CD4-positive, alpha-beta memory T cell (primary cell): ENCODE measurements around the gene MED27. TPM values are rescaled to one million over a fixed set of nuclear protein-coding genes. Genes with fewer than 3 reads are reported as not detected.
A peak's percentile ranks its signal among the peaks of the same experiment; 100 is the strongest.

Experiments
- CTCF ChIA-PET: fragments of 350-600 bp; sonication (Branson Sonifier 250); formaldehyde crosslinking; loops from one replicate; lab custom pipeline; 2021; ENCODE audit warnings: inconsistent platforms; ENCODE audit not compliant: partially characterized antibody; lab: Charles Lee
- POLR2A ChIA-PET: fragments of 350-600 bp; sonication (Branson Sonifier 250); formaldehyde crosslinking; loops from one replicate; lab custom pipeline; 2021; ENCODE audit not compliant: partially characterized antibody; lab: Charles Lee
- DNase-seq, 5 donors: peaks; one replicate each; pipeline versions ENCODE4 v3.0.0 to v3.0.0-alpha.2; 2020 to 2022; ENCODE audit warnings: mixed read lengths in 1 of 5
- H3K27ac ChIP-seq: one replicate; pipeline ENCODE4 v1.7.0; 2013; ENCODE audit warnings: low read depth, low read length
- H3K27me3 ChIP-seq: 2 replicates; pipeline ENCODE4 v1.7.0; 2013; ENCODE audit warnings: mild to moderate bottlenecking, low read length, moderate library complexity; ENCODE audit not compliant: insufficient read depth
- H3K36me3 ChIP-seq: 2 replicates; pipeline ENCODE4 v1.7.0; 2013; ENCODE audit warnings: mild to moderate bottlenecking, low read length, moderate library complexity; ENCODE audit not compliant: insufficient read depth
- H3K4me1 ChIP-seq: 2 replicates; pipeline ENCODE4 v1.7.0; 2013; ENCODE audit warnings: mild to moderate bottlenecking, low read length, moderate library complexity; ENCODE audit not compliant: insufficient read depth
- H3K4me3 ChIP-seq, 2 donors: one replicate each; pipeline ENCODE4 v1.7.0; 2013; ENCODE audit warnings: low read length in 2 of 2, mild to moderate bottlenecking in 1 of 2
- H3K9me3 ChIP-seq, 2 donors: one replicate each; pipeline ENCODE4 v1.7.0; 2013; ENCODE audit warnings: low read length in 2 of 2, control low read depth in 1 of 2; ENCODE audit not compliant: control insufficient read depth in 1 of 2
- H3K27ac Mint-ChIP-seq, 7 donors: one replicate each; pipeline ENCODE4 v1.8.0; 2020 to 2021; ENCODE audit warnings: mixed read lengths in 7 of 7, mild to moderate bottlenecking in 6 of 7, inconsistent platforms in 3 of 7, moderate library complexity in 3 of 7
- H3K27me3 Mint-ChIP-seq, 2 donors: one replicate each; pipeline ENCODE4 v1.8.0; 2020 to 2021; ENCODE audit warnings: mixed read lengths in 2 of 2
- H3K36me3 Mint-ChIP-seq, 2 donors: one replicate each; pipeline ENCODE4 v1.8.0; 2020 to 2021; ENCODE audit warnings: mixed read lengths in 2 of 2, inconsistent platforms in 1 of 2, mild to moderate bottlenecking in 1 of 2
- H3K4me1 Mint-ChIP-seq, 4 donors: one replicate each; pipeline ENCODE4 v1.8.0; 2020 to 2021; ENCODE audit warnings: mixed read lengths in 4 of 4, mild to moderate bottlenecking in 1 of 4
- H3K4me3 Mint-ChIP-seq, 8 donors: one replicate each; pipeline ENCODE4 v1.8.0; 2020 to 2021; ENCODE audit warnings: mixed read lengths in 8 of 8, mild to moderate bottlenecking in 7 of 8, moderate library complexity in 6 of 8, inconsistent platforms in 3 of 8
- H3K9me3 Mint-ChIP-seq, 8 donors: one replicate each; pipeline ENCODE4 v1.8.0; 2020 to 2021; ENCODE audit warnings: mixed read lengths in 8 of 8, mild to moderate bottlenecking in 5 of 8, inconsistent platforms in 3 of 8, moderate library complexity in 1 of 8
- intact Hi-C: fragments of 100-400 bp; cut with micrococcal nuclease; formaldehyde crosslinking; loops from one replicate; pipeline ENCODE4 v1.15.1; 2023
- polyA plus RNA-seq, 2 donors: library from polyadenylated mRNA; unstranded; fragments of 300-500 nt; fragmentation: Illumina TruSeq; gene quantifications; one replicate each; pipeline ENCODE4 v1.2.3, GENCODE V29; 2021
- total RNA-seq, 2 experiments: library from RNA; stranded (reverse); gene quantifications; one replicate each; pipeline ENCODE4 v1.2.3, GENCODE V29; 2021

Gene MED27
- total and polyA plus RNA-seq, 4 experiments from 2014 or later, result 15.6 to 57.7 (median 29.3) TPM

GRCh38 chr9:132121021-132121420 lies 41.4 kb upstream of the MED27 start:
- CTCF ChIA-PET, result no interaction called here
- no peaks in the 10 kb centered on the region for H3K36me3 ChIP-seq
- no peak overlapping the region for H3K27ac ChIP-seq
- peaks cover 2% of the 10 kb centered on the region for H3K4me1 ChIP-seq
- no peaks in the 10 kb centered on the region for H3K9me3 ChIP-seq
- H3K27ac Mint-ChIP-seq, result no peak overlapping the region
- no peak overlapping the region for H3K4me3 Mint-ChIP-seq
- no peaks in the 10 kb centered on the region for H3K36me3 Mint-ChIP-seq
- DNase-seq, result no peak
- peaks cover 8% of the 10 kb centered on the region for H3K27me3 ChIP-seq
- H3K4me3 ChIP-seq, result no peak overlapping the region
- peaks cover 0 to 2% (median 0%) of the 10 kb centered on the region in 8 donors for H3K9me3 Mint-ChIP-seq
- POLR2A ChIA-PET, result no interaction called here
- intact Hi-C loops, result no loop called here
- peaks cover 3 to 5% (median 3%) of the 10 kb centered on the region in 4 donors for H3K4me1 Mint-ChIP-seq
- H3K27me3 Mint-ChIP-seq, result peaks cover 28 to 35% of the 10 kb centered on the region in 2 donors

GRCh38 chr9:132117694-132118093 lies 38.0 kb upstream of the MED27 start:
- Histone ChIP-seq H3K9me3 (no peaks in the 10 kb centered on the region), H3K36me3 (no peaks in the 10 kb centered on the region), H3K4me1 (no peaks in the 10 kb centered on the region), H3K27ac (no peak overlapping the region), H3K27me3 (peaks cover 8% of the 10 kb centered on the region), H3K4me3 (no peak overlapping the region)
- no peaks in the 10 kb centered on the region for H3K36me3 Mint-ChIP-seq
- ChIA-PET POLR2A (no interaction called here), CTCF (no interaction called here)
- H3K27me3 Mint-ChIP-seq, result peaks cover 19 to 22% of the 10 kb centered on the region in 2 donors
- DNase-seq, result no peak
- no peak overlapping the region for H3K27ac Mint-ChIP-seq
- H3K4me1 Mint-ChIP-seq, result no peaks in the 10 kb centered on the region
- intact Hi-C loops, result no loop called here
- H3K4me3 Mint-ChIP-seq, result no peak overlapping the region
- H3K9me3 Mint-ChIP-seq, result peaks cover 0 to 3% (median under 1%) of the 10 kb centered on the region in 8 donors

- peaks cover 8% of the 10 kb centered on the region for H3K27me3 ChIP-seq
- no peaks in the 10 kb centered on the region for H3K9me3 ChIP-seq
- POLR2A ChIA-PET, result no interaction called here
- no peak for DNase-seq
- Mint-ChIP-seq H3K9me3 (peaks cover 0 to 3% (median under 1%) of the 10 kb centered on the region in 8 donors), H3K4me3 (no peak overlapping the region), H3K27me3 (peaks cover 17 to 31% of the 10 kb centered on the region in 2 donors), H3K27ac (no peak overlapping the region), H3K4me1 (no peaks in the 10 kb centered on the region), H3K36me3 (no peaks in the 10 kb centered on the region)
- H3K36me3 ChIP-seq, result no peaks in the 10 kb centered on the region
- CTCF ChIA-PET, result no interaction called here
- H3K4me3 ChIP-seq, result no peak overlapping the region
- no peaks in the 10 kb centered on the region for H3K4me1 ChIP-seq
- H3K27ac ChIP-seq, result no peak overlapping the region
- intact Hi-C loops, result no loop called here
Measured at GRCh38 chr9:132116583-132116982, 36.9 kb upstream of the MED27 start.

- Mint-ChIP-seq H3K36me3 (no peaks in the 10 kb centered on the region), H3K4me3 (no peak overlapping the region), H3K9me3 (peaks cover 0 to 3% (median 0%) of the 10 kb centered on the region in 8 donors), H3K4me1 (no peaks in the 10 kb centered on the region), H3K27ac (no peak overlapping the region), H3K27me3 (peaks cover 19 to 31% of the 10 kb centered on the region in 2 donors)
- Histone ChIP-seq H3K27me3 (no peaks in the 10 kb centered on the region), H3K9me3 (no peaks in the 10 kb centered on the region), H3K4me3 (no peak overlapping the region), H3K4me1 (no peaks in the 10 kb centered on the region), H3K36me3 (no peaks in the 10 kb centered on the region), H3K27ac (no peak overlapping the region)
- ChIA-PET POLR2A (no interaction called here), CTCF (no interaction called here)
- intact Hi-C loops, result no loop called here
- peak in 4 of 5 donors; percentile 8 to 28 (median 22) for DNase-seq
Measured at GRCh38 chr9:132114102-132114707, 34.5 kb upstream of the MED27 start.

- DNase-seq, result no peak
- ChIA-PET CTCF (no interaction called here), POLR2A (no interaction called here)
- intact Hi-C loops, result no loop called here
- peaks cover 0 to 3% (median 0%) of the 10 kb centered on the region in 8 donors for H3K9me3 Mint-ChIP-seq
- no peaks in the 10 kb centered on the region for H3K36me3 ChIP-seq
- no peaks in the 10 kb centered on the region for H3K27me3 ChIP-seq
- no peak overlapping the region for H3K27ac Mint-ChIP-seq
- no peaks in the 10 kb centered on the region for H3K36me3 Mint-ChIP-seq
- no peaks in the 10 kb centered on the region for H3K4me1 ChIP-seq
- no peak overlapping the region for H3K4me3 ChIP-seq
- no peaks in the 10 kb centered on the region for H3K9me3 ChIP-seq
- H3K27me3 Mint-ChIP-seq, result peaks cover 22 to 38% of the 10 kb centered on the region in 2 donors
- H3K4me1 Mint-ChIP-seq, result no peaks in the 10 kb centered on the region
- H3K27ac ChIP-seq, result no peak overlapping the region
- H3K4me3 Mint-ChIP-seq, result no peak overlapping the region
Measured at GRCh38 chr9:132109291-132109690, 29.6 kb upstream of the MED27 start.

GRCh38 chr9:132108728-132109127 lies 29.1 kb upstream of the MED27 start:
- no peak for DNase-seq
- H3K36me3 Mint-ChIP-seq, result no peaks in the 10 kb centered on the region
- intact Hi-C loops, result no loop called here
- Histone ChIP-seq H3K9me3 (no peaks in the 10 kb centered on the region), H3K4me3 (no peak overlapping the region), H3K4me1 (no peaks in the 10 kb centered on the region), H3K27me3 (no peaks in the 10 kb centered on the region), H3K36me3 (no peaks in the 10 kb centered on the region), H3K27ac (no peak overlapping the region)
- H3K4me3 Mint-ChIP-seq, result no peak overlapping the region
- peaks cover 19 to 37% of the 10 kb centered on the region in 2 donors for H3K27me3 Mint-ChIP-seq
- H3K27ac Mint-ChIP-seq, result no peak overlapping the region
- peaks cover 0 to 2% (median 0%) of the 10 kb centered on the region in 8 donors for H3K9me3 Mint-ChIP-seq
- H3K4me1 Mint-ChIP-seq, result no peaks in the 10 kb centered on the region
- ChIA-PET POLR2A (no interaction called here), CTCF (no interaction called here)

GRCh38 chr9:132099741-132100407 lies 20.2 kb upstream of the MED27 start:
- peaks cover 3% of the 10 kb centered on the region for H3K27me3 ChIP-seq
- H3K27ac ChIP-seq, result no peak overlapping the region
- DNase-seq, result no peak
- Mint-ChIP-seq H3K4me1 (no peaks in the 10 kb centered on the region), H3K27ac (no peak overlapping the region), H3K36me3 (no peaks in the 10 kb centered on the region), H3K4me3 (no peak overlapping the region), H3K9me3 (peaks cover 0 to 3% (median 0%) of the 10 kb centered on the region in 8 donors), H3K27me3 (peaks cover 30 to 37% of the 10 kb centered on the region in 2 donors)
- no peaks in the 10 kb centered on the region for H3K36me3 ChIP-seq
- ChIA-PET POLR2A (no interaction called here), CTCF (no interaction called here)
- no peak overlapping the region for H3K4me3 ChIP-seq
- no peaks in the 10 kb centered on the region for H3K4me1 ChIP-seq
- intact Hi-C loops, result no loop called here
- H3K9me3 ChIP-seq, result no peaks in the 10 kb centered on the region
